Fibroblast of lung (primary cell): ENCODE results near the gene LMO7. TPM values are rescaled to one million over a fixed set of nuclear protein-coding genes. Genes with fewer than 3 reads are reported as not detected.

Experiments used
- DNase-seq, 2 donors: peaks; one replicate each; pipeline versions ENCODE4 v3.0.0 to v3.0.0-alpha.2; 2010; ENCODE audit warnings: low read depth in 2 of 2
- H2AFZ ChIP-seq: 2 replicates; pipeline ENCODE4 v1.5.1; 2012; ENCODE audit warnings: low read length, control low read depth, inconsistent platforms
- H3K27ac ChIP-seq: 2 replicates; pipeline ENCODE4 v1.5.1; 2011; ENCODE audit warnings: low read length, control low read depth; ENCODE audit not compliant: insufficient read depth
- H3K27me3 ChIP-seq: 2 replicates; pipeline ENCODE4 v1.5.1; 2011; ENCODE audit warnings: mild to moderate bottlenecking, low read length; ENCODE audit not compliant: control insufficient read depth, insufficient read depth
- H3K36me3 ChIP-seq: 2 replicates; pipeline ENCODE4 v1.5.1; 2011; ENCODE audit warnings: low read length; ENCODE audit not compliant: control insufficient read depth, insufficient read depth
- H3K4me1 ChIP-seq: 2 replicates; pipeline ENCODE4 v1.5.1; 2011; ENCODE audit warnings: low read length; ENCODE audit not compliant: control insufficient read depth, insufficient read depth; ENCODE audit errors: extremely low read depth
- H3K4me2 ChIP-seq: 2 replicates; pipeline ENCODE4 v1.5.1; 2011; ENCODE audit warnings: low read length, control low read depth; ENCODE audit not compliant: insufficient read depth; ENCODE audit errors: extremely low read depth
- H3K4me3 ChIP-seq, 4 experiments: fragments of 200-600 bp in 1 of 4; sonication (generic) in 1 of 4; replicated peaks in 1 of 4; 2 replicates each; pipeline ENCODE4 v1.5.1; 2011 to 2016; ENCODE audit warnings: low read length in 4 of 4, low read depth in 3 of 4, mild to moderate bottlenecking in 3 of 4, control low read depth in 2 of 4, inconsistent platforms in 1 of 4, mixed read lengths in 1 of 4; ENCODE audit not compliant: insufficient read depth in 1 of 4; ENCODE audit errors: control extremely low read depth in 1 of 4
- H3K79me2 ChIP-seq: 2 replicates; pipeline ENCODE4 v1.5.1; 2012; ENCODE audit warnings: mild to moderate bottlenecking, low read length, inconsistent platforms; ENCODE audit not compliant: control insufficient read depth, insufficient read depth
- H3K9ac ChIP-seq: 2 replicates; pipeline ENCODE4 v1.5.1; 2011; ENCODE audit warnings: mild to moderate bottlenecking, low read length, control low read depth; ENCODE audit not compliant: insufficient read depth
- H3K9me3 ChIP-seq: 2 replicates; pipeline ENCODE4 v1.5.1; 2012; ENCODE audit warnings: low read depth, low read length; ENCODE audit not compliant: control insufficient read depth, insufficient read depth
- H4K20me1 ChIP-seq: 2 replicates; pipeline ENCODE4 v1.5.1; 2011; ENCODE audit warnings: low read length; ENCODE audit not compliant: control insufficient read depth, insufficient read depth; ENCODE audit errors: extremely low read depth
- EZH2 ChIP-seq: IDR thresholded peaks from 2 replicates; pipeline ENCODE4 v1.5.1; 2012; ENCODE audit warnings: low read length, control low read depth, mild to moderate bottlenecking; ENCODE audit errors: missing control alignments
- polyA plus RNA-seq, 2 donors: library from polyadenylated mRNA; depleted of rRNA in 1 of 2; stranded (reverse) in 1 of 2; unstranded in 1 of 2; fragments of >200 nt; gene quantifications; 2 replicates each; pipeline ENCODE4 v1.2.1, GENCODE V29; 2011 to 2012; ENCODE audit warnings: missing spikeins in 1 of 2
- total RNA-seq: library from RNA; depleted of rRNA; stranded (reverse); fragments of >200 nt; gene quantifications from 2 replicates; pipeline ENCODE4 v1.2.1, GENCODE V29; 2014
- TF ChIP-seq, protein P1 (sequence below), 2 donors: IDR thresholded peaks in 1 of 2; conservative IDR thresholded peaks in 1 of 2; 1 replicate in 1 of 2; 2 replicates in 1 of 2; pipeline ENCODE4 v1.5.1; 2011 to 2012; ENCODE audit warnings: low read length in 2 of 2, control low read depth in 1 of 2, inconsistent platforms in 1 of 2, low read depth in 1 of 2, mild to moderate bottlenecking in 1 of 2

LMO7 gene
- total and polyA plus RNA-seq, 2 donors (not counting 1 experiment from before 2014, with no cell fraction given) = 71.9 to 226 TPM

GRCh38 chr13:75857291-75857690 lies 221.2 kb downstream of the LMO7 start:
- no peak for TF ChIP-seq EZH2
- TF ChIP-seq, protein P1, sequence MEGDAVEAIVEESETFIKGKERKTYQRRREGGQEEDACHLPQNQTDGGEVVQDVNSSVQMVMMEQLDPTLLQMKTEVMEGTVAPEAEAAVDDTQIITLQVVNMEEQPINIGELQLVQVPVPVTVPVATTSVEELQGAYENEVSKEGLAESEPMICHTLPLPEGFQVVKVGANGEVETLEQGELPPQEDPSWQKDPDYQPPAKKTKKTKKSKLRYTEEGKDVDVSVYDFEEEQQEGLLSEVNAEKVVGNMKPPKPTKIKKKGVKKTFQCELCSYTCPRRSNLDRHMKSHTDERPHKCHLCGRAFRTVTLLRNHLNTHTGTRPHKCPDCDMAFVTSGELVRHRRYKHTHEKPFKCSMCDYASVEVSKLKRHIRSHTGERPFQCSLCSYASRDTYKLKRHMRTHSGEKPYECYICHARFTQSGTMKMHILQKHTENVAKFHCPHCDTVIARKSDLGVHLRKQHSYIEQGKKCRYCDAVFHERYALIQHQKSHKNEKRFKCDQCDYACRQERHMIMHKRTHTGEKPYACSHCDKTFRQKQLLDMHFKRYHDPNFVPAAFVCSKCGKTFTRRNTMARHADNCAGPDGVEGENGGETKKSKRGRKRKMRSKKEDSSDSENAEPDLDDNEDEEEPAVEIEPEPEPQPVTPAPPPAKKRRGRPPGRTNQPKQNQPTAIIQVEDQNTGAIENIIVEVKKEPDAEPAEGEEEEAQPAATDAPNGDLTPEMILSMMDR (conservative IDR thresholded peaks at IDR 0.05 in 1 of 2, IDR thresholded peaks at IDR 0.05 in 1 of 2; ENCODE audit: low read depth in 1 of 2, low read length in 2 of 2) = no peak
- Histone ChIP-seq H2AFZ (no peak overlapping the region), H3K79me2 (no peaks in the 10 kb centered on the region), H3K9me3 (no peaks in the 10 kb centered on the region), H3K4me1 (no peaks in the 10 kb centered on the region), H4K20me1 (no peaks in the 10 kb centered on the region), H3K4me3 (no peak overlapping the region), H3K9ac (no peak overlapping the region), H3K27ac (no peak overlapping the region), H3K36me3 (peaks cover 13% of the 10 kb centered on the region), H3K27me3 (no peaks in the 10 kb centered on the region), H3K4me2 (no peak overlapping the region)
- DNase-seq = no peak

- Histone ChIP-seq H3K79me2 (no peaks in the 10 kb centered on the region), H3K27ac (no peak overlapping the region), H4K20me1 (no peaks in the 10 kb centered on the region), H3K4me2 (no peak overlapping the region), H3K9ac (no peak overlapping the region), H3K27me3 (no peaks in the 10 kb centered on the region), H3K4me3 (no peak overlapping the region), H3K4me1 (peaks cover 2% of the 10 kb centered on the region), H3K9me3 (no peaks in the 10 kb centered on the region), H3K36me3 (peaks cover 9% of the 10 kb centered on the region), H2AFZ (no peak overlapping the region)
- DNase-seq = peak in 1 of 2 donors; percentile 25
- no peak for TF ChIP-seq EZH2
- TF ChIP-seq, protein P1 (conservative IDR thresholded peaks at IDR 0.05 in 1 of 2, IDR thresholded peaks at IDR 0.05 in 1 of 2; ENCODE audit: low read depth in 1 of 2, low read length in 2 of 2) = no peak
Observed at GRCh38 chr13:75860935-75861334, 224.8 kb downstream of the LMO7 start.

- no peak for TF ChIP-seq EZH2
- TF ChIP-seq, protein P1 (conservative IDR thresholded peaks at IDR 0.05 in 1 of 2, IDR thresholded peaks at IDR 0.05 in 1 of 2; ENCODE audit: low read depth in 1 of 2, low read length in 2 of 2) = no peak
- H3K9me3 ChIP-seq = no peaks in the 10 kb centered on the region
- peaks cover 2% of the 10 kb centered on the region for H3K4me1 ChIP-seq
- peaks cover 5% of the 10 kb centered on the region for H3K36me3 ChIP-seq
- H4K20me1 ChIP-seq = no peaks in the 10 kb centered on the region
- H3K79me2 ChIP-seq = no peaks in the 10 kb centered on the region
- no peak overlapping the region for H3K27ac ChIP-seq
- no peak overlapping the region for H3K9ac ChIP-seq
- no peak overlapping the region for H3K4me3 ChIP-seq
- no peak overlapping the region for H3K4me2 ChIP-seq
- no peaks in the 10 kb centered on the region for H3K27me3 ChIP-seq
- H2AFZ ChIP-seq = no peak overlapping the region
- peak in 1 of 2 donors; percentile 44 for DNase-seq
Observed at GRCh38 chr13:75861786-75862185, 225.7 kb downstream of the LMO7 start.
